Activated T-cell treated with anti-CD3 and anti-CD28 coated beads, Interleukin-2, amount 50 U/mL, for 1 hour (primary cell): Measurements from ENCODE around the gene LKAAEAR1.
A peak's percentile ranks its signal among the peaks of the same experiment; 100 is the strongest.
"Not testable (repeated sequence)": the region's sequence is repeated elsewhere in the genome, so short reads cannot be mapped to it uniquely, and the experiment has no call there.

Experiments
- DNase-seq: peaks from one replicate; pipeline ENCODE4 v3.0.0-alpha.2; 2020

The LKAAEAR1 gene

GRCh38 chr20:64096535-64096934 is 12.3 kb upstream of the LKAAEAR1 start:
- no peak for DNase-seq

GRCh38 chr20:64095927-64096326 is 11.7 kb upstream of the LKAAEAR1 start:
- DNase-seq: no peak

GRCh38 chr20:64095455-64095854 is 11.3 kb upstream of the LKAAEAR1 start:
- DNase-seq: no peak

GRCh38 chr20:64093013-64093503 is 8.9 kb upstream of the LKAAEAR1 start:
- DNase-seq: no peak

GRCh38 chr20:64092258-64093012 is 8.2 kb upstream of the LKAAEAR1 start:
- DNase-seq: no peak

GRCh38 chr20:64091770-64092169 is 7.6 kb upstream of the LKAAEAR1 start:
- DNase-seq: no peak

GRCh38 chr20:64091340-64091739 is 7.1 kb upstream of the LKAAEAR1 start:
- no peak for DNase-seq

GRCh38 chr20:64090165-64090564 is 6.0 kb upstream of the LKAAEAR1 start:
- no peak for DNase-seq

- not testable (repeated sequence) for DNase-seq
Observed at GRCh38 chr20:64088586-64088985, 4.4 kb upstream of the LKAAEAR1 start.

- DNase-seq: not testable (repeated sequence)
Observed at GRCh38 chr20:64087226-64087825, 3.1 kb upstream of the LKAAEAR1 start.

GRCh38 chr20:64086801-64087200 is 2.6 kb upstream of the LKAAEAR1 start:
- DNase-seq: no peak

GRCh38 chr20:64084685-64085152 is 521 bp upstream of the LKAAEAR1 start:
- DNase-seq: no peak

- DNase-seq: peak; percentile 72
Observed at GRCh38 chr20:64083378-64083803, 807 bp downstream of the LKAAEAR1 start.

- DNase-seq: no peak
Observed at GRCh38 chr20:64082820-64083377, 1.3 kb downstream of the LKAAEAR1 start.

GRCh38 chr20:64082126-64082731 is 2.0 kb downstream of the LKAAEAR1 start:
- no peak for DNase-seq

GRCh38 chr20:64081624-64081964 is 2.6 kb downstream of the LKAAEAR1 start:
- no peak for DNase-seq

GRCh38 chr20:64080813-64081623 is 3.2 kb downstream of the LKAAEAR1 start:
- DNase-seq: no peak

- peak; percentile 66 for DNase-seq
Observed at GRCh38 chr20:64080013-64080812, 4.0 kb downstream of the LKAAEAR1 start, which contains the start of gene OPRL1. Gene OPRL1 (plus strand): TSS chr20:64080082. CDS start chr20:64092721, 12,639 bp downstream.

GRCh38 chr20:64079273-64080012 is 4.8 kb downstream of the LKAAEAR1 start, which contains the start of gene RGS19:
Gene RGS19 (minus strand): TSS chr20:64079518. CDS start chr20:64076886, 2,632 bp downstream.
- DNase-seq: peak; percentile 73

GRCh38 chr20:64078934-64079272 is 5.3 kb downstream of the LKAAEAR1 start:
- DNase-seq: no peak
